ENCODE data around the gene UBXN4. TPM values are rescaled to one million over a fixed set of nuclear protein-coding genes. Genes with fewer than 3 reads are reported as not detected.

The UBXN4 gene
- total RNA-seq, 1 experiment from 2014 or later: 83.7 TPM

DNA sequence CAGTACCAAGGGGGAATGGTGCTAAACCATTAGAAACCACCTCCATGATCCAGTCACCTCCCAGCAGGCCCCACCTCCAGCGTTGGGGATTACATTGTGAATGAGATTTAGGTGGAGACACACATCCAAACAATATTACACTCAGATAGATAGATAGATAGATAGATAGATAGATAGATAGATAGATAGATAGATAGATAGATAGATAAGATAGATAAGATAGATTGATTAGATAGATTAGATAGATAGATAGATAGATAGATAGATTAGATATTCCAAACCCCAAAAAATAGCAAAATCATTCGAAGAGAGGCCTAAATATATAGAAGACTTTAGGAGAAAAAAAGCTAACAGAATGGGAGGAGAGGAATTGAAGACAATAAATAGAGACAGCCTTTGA, 42.8 kb upstream of the UBXN4 start:
- Histone ChIP-seq H3K36me3 (ENCODE audit: control insufficient read depth, insufficient read depth, low read length) (0 out of 2 replicates have a peak, but pooled peaks cover 3% of the 10 kb centered on the region), H3K9me3 (ENCODE audit: control insufficient read depth, insufficient read depth, low read depth, low read length) (no peaks in the 10 kb centered on the region), H3K27ac (ENCODE audit: low read length) (no peak overlapping the region), H3K4me3 (ENCODE audit: low read depth in 2 of 2, low read length in 2 of 2) (no peak overlapping the region), H3K4me1 (ENCODE audit: control insufficient read depth, insufficient read depth, low read length) (no peaks in the 10 kb centered on the region), H3K27me3 (ENCODE audit: control insufficient read depth, insufficient read depth, low read length) (no peaks in the 10 kb centered on the region)
- BruUV-seq (replicated peaks): no TSS peak
- intact Hi-C loops (cut with micrococcal nuclease; ENCODE audit: unreplicated experiment) (no loop called here), in situ Hi-C loops (cut with HindIII; ENCODE audit: low pct_unique_long_range_greater_than_20kb, low sequenced_read_pairs) (no loop called here)
- ChIA-PET CTCF (no interaction called here), POLR2A (no interaction called here)
- ATAC-seq (no peak), DNase-seq (ENCODE audit: low read depth, low spot score) (no peak)
- no peak for TF ChIP-seq TCF7L2 (IDR thresholded peaks at IDR 0.05; ENCODE audit: low read depth, low read length)
- TF ChIP-seq, protein P1, sequence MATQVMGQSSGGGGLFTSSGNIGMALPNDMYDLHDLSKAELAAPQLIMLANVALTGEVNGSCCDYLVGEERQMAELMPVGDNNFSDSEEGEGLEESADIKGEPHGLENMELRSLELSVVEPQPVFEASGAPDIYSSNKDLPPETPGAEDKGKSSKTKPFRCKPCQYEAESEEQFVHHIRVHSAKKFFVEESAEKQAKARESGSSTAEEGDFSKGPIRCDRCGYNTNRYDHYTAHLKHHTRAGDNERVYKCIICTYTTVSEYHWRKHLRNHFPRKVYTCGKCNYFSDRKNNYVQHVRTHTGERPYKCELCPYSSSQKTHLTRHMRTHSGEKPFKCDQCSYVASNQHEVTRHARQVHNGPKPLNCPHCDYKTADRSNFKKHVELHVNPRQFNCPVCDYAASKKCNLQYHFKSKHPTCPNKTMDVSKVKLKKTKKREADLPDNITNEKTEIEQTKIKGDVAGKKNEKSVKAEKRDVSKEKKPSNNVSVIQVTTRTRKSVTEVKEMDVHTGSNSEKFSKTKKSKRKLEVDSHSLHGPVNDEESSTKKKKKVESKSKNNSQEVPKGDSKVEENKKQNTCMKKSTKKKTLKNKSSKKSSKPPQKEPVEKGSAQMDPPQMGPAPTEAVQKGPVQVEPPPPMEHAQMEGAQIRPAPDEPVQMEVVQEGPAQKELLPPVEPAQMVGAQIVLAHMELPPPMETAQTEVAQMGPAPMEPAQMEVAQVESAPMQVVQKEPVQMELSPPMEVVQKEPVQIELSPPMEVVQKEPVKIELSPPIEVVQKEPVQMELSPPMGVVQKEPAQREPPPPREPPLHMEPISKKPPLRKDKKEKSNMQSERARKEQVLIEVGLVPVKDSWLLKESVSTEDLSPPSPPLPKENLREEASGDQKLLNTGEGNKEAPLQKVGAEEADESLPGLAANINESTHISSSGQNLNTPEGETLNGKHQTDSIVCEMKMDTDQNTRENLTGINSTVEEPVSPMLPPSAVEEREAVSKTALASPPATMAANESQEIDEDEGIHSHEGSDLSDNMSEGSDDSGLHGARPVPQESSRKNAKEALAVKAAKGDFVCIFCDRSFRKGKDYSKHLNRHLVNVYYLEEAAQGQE (IDR thresholded peaks at IDR 0.05; ENCODE audit: insufficient read depth in 1 of 2, low read depth in 2 of 2, low read length in 1 of 2): no peak
- TF ChIP-seq SIN3A (IDR thresholded peaks at IDR 0.05; ENCODE audit: borderline replicate concordance, insufficient read depth, low read depth, low read length): no peak
- no peak for TF ChIP-seq POLR2AphosphoS5 (IDR thresholded peaks at IDR 0.05; ENCODE audit: low read depth, low read length)
- TF ChIP-seq, protein P2, sequence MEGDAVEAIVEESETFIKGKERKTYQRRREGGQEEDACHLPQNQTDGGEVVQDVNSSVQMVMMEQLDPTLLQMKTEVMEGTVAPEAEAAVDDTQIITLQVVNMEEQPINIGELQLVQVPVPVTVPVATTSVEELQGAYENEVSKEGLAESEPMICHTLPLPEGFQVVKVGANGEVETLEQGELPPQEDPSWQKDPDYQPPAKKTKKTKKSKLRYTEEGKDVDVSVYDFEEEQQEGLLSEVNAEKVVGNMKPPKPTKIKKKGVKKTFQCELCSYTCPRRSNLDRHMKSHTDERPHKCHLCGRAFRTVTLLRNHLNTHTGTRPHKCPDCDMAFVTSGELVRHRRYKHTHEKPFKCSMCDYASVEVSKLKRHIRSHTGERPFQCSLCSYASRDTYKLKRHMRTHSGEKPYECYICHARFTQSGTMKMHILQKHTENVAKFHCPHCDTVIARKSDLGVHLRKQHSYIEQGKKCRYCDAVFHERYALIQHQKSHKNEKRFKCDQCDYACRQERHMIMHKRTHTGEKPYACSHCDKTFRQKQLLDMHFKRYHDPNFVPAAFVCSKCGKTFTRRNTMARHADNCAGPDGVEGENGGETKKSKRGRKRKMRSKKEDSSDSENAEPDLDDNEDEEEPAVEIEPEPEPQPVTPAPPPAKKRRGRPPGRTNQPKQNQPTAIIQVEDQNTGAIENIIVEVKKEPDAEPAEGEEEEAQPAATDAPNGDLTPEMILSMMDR (IDR thresholded peaks at IDR 0.05): no peak

DNA sequence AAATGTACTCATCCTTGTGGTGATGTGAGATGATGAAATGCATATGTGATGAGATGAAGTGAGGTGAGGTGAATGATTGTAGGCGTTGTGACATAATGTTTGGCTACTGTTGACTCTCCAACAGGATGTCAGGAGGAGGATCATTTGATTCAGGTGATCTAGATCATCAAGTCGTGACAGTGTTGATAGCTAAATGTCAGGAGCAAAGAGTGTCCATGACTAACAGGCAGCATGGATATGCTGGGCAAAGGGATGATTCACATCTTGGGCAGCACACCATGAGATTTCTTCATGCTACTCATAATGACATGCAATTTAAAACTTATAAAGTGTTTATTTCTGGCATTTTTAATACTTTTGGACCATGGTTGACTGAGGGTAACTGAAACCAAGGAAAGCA, 40.2 kb upstream of the UBXN4 start:
- Histone ChIP-seq H3K27me3 (ENCODE audit: control insufficient read depth, insufficient read depth, low read length) (no peaks in the 10 kb centered on the region), H3K4me1 (ENCODE audit: control insufficient read depth, insufficient read depth, low read length) (no peaks in the 10 kb centered on the region), H3K36me3 (ENCODE audit: control insufficient read depth, insufficient read depth, low read length) (no peaks in the 10 kb centered on the region), H3K27ac (ENCODE audit: low read length) (no peak overlapping the region), H3K4me3 (ENCODE audit: low read depth in 2 of 2, low read length in 2 of 2) (no peak overlapping the region), H3K9me3 (ENCODE audit: control insufficient read depth, insufficient read depth, low read depth, low read length) (no peaks in the 10 kb centered on the region)
- BruUV-seq (replicated peaks): no TSS peak
- no peak for ATAC-seq
- intact Hi-C loops (cut with micrococcal nuclease; ENCODE audit: unreplicated experiment) (no loop called here), in situ Hi-C loops (cut with HindIII; ENCODE audit: low pct_unique_long_range_greater_than_20kb, low sequenced_read_pairs) (no loop called here)
- CTCF ChIA-PET: no interaction called here
- POLR2A ChIA-PET: no interaction called here
- no peak for DNase-seq (ENCODE audit: low read depth, low spot score)
- TF ChIP-seq, protein P1 (IDR thresholded peaks at IDR 0.05; ENCODE audit: insufficient read depth in 1 of 2, low read depth in 2 of 2, low read length in 1 of 2): no peak
- TF ChIP-seq SIN3A (IDR thresholded peaks at IDR 0.05; ENCODE audit: borderline replicate concordance, insufficient read depth, low read depth, low read length) (no peak), TCF7L2 (IDR thresholded peaks at IDR 0.05; ENCODE audit: low read depth, low read length) (no peak), POLR2AphosphoS5 (IDR thresholded peaks at IDR 0.05; ENCODE audit: low read depth, low read length) (no peak)
- TF ChIP-seq, protein P2 (IDR thresholded peaks at IDR 0.05): no peak

Measured in Panc1 (cell line).